GM21619 (cell line): ENCODE results near the gene GNG2.

ENCODE experiments used
- ATAC-seq: cut with Tn5 transposase; IDR thresholded peaks from one replicate; pipeline ENCODE4 v1.9.1; 2021; ENCODE audit not compliant: unreplicated experiment

The GNG2 gene

DNA sequence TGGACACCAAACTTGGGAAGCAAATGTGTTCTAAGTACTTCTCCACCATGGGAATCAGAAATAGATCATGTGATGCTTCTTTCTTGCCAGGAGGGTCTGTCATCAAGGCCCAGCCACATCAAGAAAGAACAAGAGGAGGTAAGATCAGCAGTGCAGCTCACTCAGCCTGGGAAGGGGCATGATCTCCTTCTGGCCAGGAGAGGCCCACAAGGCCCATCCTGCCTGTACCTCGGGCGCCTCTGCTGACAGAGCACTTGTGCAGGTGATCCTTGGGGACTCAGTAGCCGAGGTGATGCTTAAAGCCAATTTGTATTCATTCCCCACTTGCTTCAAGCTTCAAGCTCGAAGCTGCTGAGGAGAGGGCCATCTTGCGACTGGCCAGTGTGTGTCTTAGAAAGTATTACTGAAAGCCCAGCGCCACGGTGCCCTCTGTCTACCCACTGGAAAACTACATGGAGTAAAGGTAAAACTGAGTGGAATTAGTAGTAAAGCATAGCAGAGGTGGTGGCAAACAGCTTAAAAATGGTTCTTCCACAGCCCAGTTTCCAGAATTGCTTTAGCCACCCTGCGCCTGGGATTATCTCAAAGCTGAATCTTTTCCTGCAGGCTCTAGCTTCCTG, 155.1 kb downstream of the GNG2 start:
- ATAC-seq, result no peak

DNA sequence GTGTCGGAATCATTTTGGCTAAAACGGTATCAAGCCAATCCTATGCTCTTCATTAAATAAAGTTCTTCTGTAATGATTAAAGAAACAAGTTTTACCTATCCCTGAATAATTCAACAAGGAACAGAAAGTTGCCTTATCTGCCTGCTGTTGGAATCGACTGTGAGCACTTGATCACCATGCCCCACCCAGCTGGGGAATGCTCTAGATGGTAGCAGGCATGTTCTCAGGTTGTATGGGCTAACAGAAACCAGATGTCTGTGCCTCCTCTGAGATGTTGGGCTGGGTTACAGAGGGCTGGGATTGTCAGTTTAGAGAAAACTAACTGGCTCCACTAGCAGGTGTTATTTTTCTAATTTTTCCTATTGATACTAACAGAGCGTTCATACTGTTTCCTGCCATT, 157.8 kb downstream of the GNG2 start:
- ATAC-seq, result no peak

DNA sequence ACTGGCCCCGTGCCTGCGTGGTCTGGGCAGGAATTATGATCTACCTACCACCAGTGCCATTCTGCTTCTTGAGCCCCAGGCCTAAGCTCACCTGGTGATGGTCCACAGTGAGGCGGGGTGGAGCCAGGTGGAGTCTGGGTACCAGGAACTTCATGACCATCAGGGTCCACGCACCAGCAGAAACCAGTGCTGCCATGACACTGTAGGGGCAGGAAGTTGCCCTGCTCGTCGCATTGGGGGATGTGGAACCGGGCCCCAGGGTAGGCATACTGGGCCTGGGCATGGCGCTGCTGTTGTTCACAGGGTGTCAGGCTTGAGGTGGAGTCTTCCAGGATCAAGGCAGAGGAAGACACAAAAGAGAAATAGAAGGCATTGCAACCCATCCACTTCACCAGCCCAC, 158.6 kb downstream of the GNG2 start:
- ATAC-seq, result no peak
